WTC11 (cell line): ENCODE measurements around the gene GPLD1. TPM values are rescaled to one million over a fixed set of nuclear protein-coding genes. Genes with fewer than 3 reads are reported as not detected.

Source experiments
- ATAC-seq: fragments of 200-7000 bp; cut with Tn5 transposase; 2 replicates; pipeline ENCODE4 v1.10.0; 2021; ENCODE audit warnings: mild to moderate bottlenecking, moderate library complexity
- CTCF ChIA-PET: fragments of 300-600 bp; sonication (Branson Sonifier 250); formaldehyde crosslinking; loops from one replicate; lab custom pipeline; 2021; ENCODE audit warnings: antibody characterized with exemption; lab: Charles Lee
- POLR2A ChIA-PET: fragments of 350-600 bp; sonication (Branson Sonifier 250); formaldehyde crosslinking; loops from one replicate; lab custom pipeline; 2021; ENCODE audit warnings: antibody characterized with exemption; lab: Charles Lee
- DNase-seq: peaks from one replicate; pipeline ENCODE4 v3.0.0; 2021; ENCODE audit warnings: low spot score
- H3K27ac Mint-ChIP-seq: 2 replicates; pipeline ENCODE4 v1.8.0; 2021; ENCODE audit warnings: mixed read lengths
- H3K27me3 Mint-ChIP-seq: 2 replicates; pipeline ENCODE4 v1.8.0; 2021; ENCODE audit warnings: low read depth, mild to moderate bottlenecking, moderate library complexity, mixed read lengths
- H3K36me3 Mint-ChIP-seq: 2 replicates; pipeline ENCODE4 v1.8.0; 2021; ENCODE audit warnings: mixed read lengths
- H3K4me1 Mint-ChIP-seq: 2 replicates; pipeline ENCODE4 v1.8.0; 2022; ENCODE audit warnings: mixed read lengths
- H3K4me3 Mint-ChIP-seq: 2 replicates; pipeline ENCODE4 v1.8.0; 2021; ENCODE audit warnings: mild to moderate bottlenecking, moderate library complexity, mixed read lengths
- H3K9me3 Mint-ChIP-seq: 2 replicates; pipeline ENCODE4 v1.8.0; 2021; ENCODE audit warnings: mixed read lengths
- ATF1 ChIP-seq: sonication (generic); formaldehyde crosslinking; IDR thresholded peaks from 2 replicates; pipeline ENCODE4 v1.8.1; 2023; ENCODE audit warnings: mild to moderate bottlenecking, moderate library complexity, missing genetic modification reagents
- CTCF ChIP-seq: fragments of 200-600 bp; IDR thresholded peaks from 2 replicates; pipeline ENCODE4 v1.8.0; 2022; ENCODE audit warnings: antibody characterized with exemption
- ELF4 ChIP-seq: sonication (generic); formaldehyde crosslinking; IDR thresholded peaks from 2 replicates; pipeline ENCODE4 v1.8.1; 2022; ENCODE audit warnings: low read depth, mild to moderate bottlenecking, moderate library complexity, missing genetic modification reagents
- EMX1 ChIP-seq: fragments of 250-450 bp; sonication (Bioruptor Pico); IDR thresholded peaks from 2 replicates; pipeline ENCODE4 v1.8.0; 2021; ENCODE audit warnings: mild to moderate bottlenecking
- ETV6 ChIP-seq: sonication (generic); formaldehyde crosslinking; IDR thresholded peaks from 2 replicates; pipeline ENCODE4 v1.8.1; 2022; ENCODE audit warnings: mild to moderate bottlenecking, missing genetic modification reagents
- FOXJ3 ChIP-seq: sonication (generic); formaldehyde crosslinking; IDR thresholded peaks from 2 replicates; pipeline ENCODE4 v1.9.0; 2021; ENCODE audit warnings: missing genetic modification reagents, mild to moderate bottlenecking, borderline replicate concordance
- FOXP1 ChIP-seq: sonication (generic); formaldehyde crosslinking; IDR thresholded peaks from 2 replicates; pipeline ENCODE4 v1.8.0; 2022; ENCODE audit warnings: missing genetic modification reagents, mild to moderate bottlenecking, moderate library complexity, borderline replicate concordance
- IRF1 ChIP-seq: sonication (generic); formaldehyde crosslinking; IDR thresholded peaks from 2 replicates; pipeline ENCODE4 v1.8.0; 2023; ENCODE audit warnings: missing genetic modification reagents
- JUN ChIP-seq: sonication (generic); formaldehyde crosslinking; IDR thresholded peaks from 2 replicates; pipeline ENCODE4 v1.8.0; 2023; ENCODE audit warnings: mild to moderate bottlenecking, missing genetic modification reagents
- MLX ChIP-seq: sonication (generic); formaldehyde crosslinking; IDR thresholded peaks from 2 replicates; pipeline ENCODE4 v1.8.1; 2023; ENCODE audit warnings: mild to moderate bottlenecking, missing genetic modification reagents, moderate library complexity
- PRRX2 ChIP-seq: fragments of 250-450 bp; sonication (Bioruptor Pico); IDR thresholded peaks from 2 replicates; pipeline ENCODE4 v1.8.0; 2021; ENCODE audit warnings: mild to moderate bottlenecking
- SMAD3 ChIP-seq: sonication (generic); formaldehyde crosslinking; IDR thresholded peaks from 2 replicates; pipeline ENCODE4 v1.8.0; 2022; ENCODE audit warnings: missing genetic modification reagents, mild to moderate bottlenecking, borderline replicate concordance
- SOX15 ChIP-seq: fragments of 250-450 bp; sonication (Bioruptor Pico); IDR thresholded peaks from 2 replicates; pipeline ENCODE4 v1.9.0; 2021; ENCODE audit warnings: mild to moderate bottlenecking
- TEAD4 ChIP-seq: sonication (generic); formaldehyde crosslinking; IDR thresholded peaks from 2 replicates; pipeline ENCODE4 v1.8.0; 2022; ENCODE audit warnings: mild to moderate bottlenecking, missing genetic modification reagents
- ZNF121 ChIP-seq: sonication (generic); formaldehyde crosslinking; IDR thresholded peaks from 2 replicates; pipeline ENCODE4 v1.8.0; 2023; ENCODE audit warnings: missing genetic modification reagents
- ZNF138 ChIP-seq: sonication (generic); formaldehyde crosslinking; conservative IDR thresholded peaks from 2 replicates; pipeline ENCODE4 v1.8.1; 2022; ENCODE audit warnings: mild to moderate bottlenecking, moderate library complexity, missing genetic modification reagents
- ZNF263 ChIP-seq: sonication (generic); formaldehyde crosslinking; IDR thresholded peaks from 2 replicates; pipeline ENCODE4 v1.8.1; 2022; ENCODE audit warnings: low read depth, mild to moderate bottlenecking, moderate library complexity, missing genetic modification reagents
- total RNA-seq: library from RNA; stranded (reverse); gene quantifications from 3 replicates; pipeline ENCODE4 v1.2.3, GENCODE V29; 2021
- TF ChIP-seq, protein P1 (sequence below): fragments of 250-450 bp; sonication (Bioruptor Pico); IDR thresholded peaks from 2 replicates; pipeline ENCODE4 v2.1.2; 2022; ENCODE audit warnings: mild to moderate bottlenecking, moderate library complexity
- TF ChIP-seq, protein P2 (sequence below): fragments of 250-450 bp; sonication (Bioruptor Pico); IDR thresholded peaks from 2 replicates; pipeline ENCODE4 v1.9.0; 2021; ENCODE audit warnings: moderate library complexity, mild to moderate bottlenecking, inconsistent platforms, borderline replicate concordance
- TF ChIP-seq, protein P3 (sequence below): fragments of 250-450 bp; sonication (Bioruptor Pico); IDR thresholded peaks from 2 replicates; pipeline ENCODE4 v1.9.0; 2021; ENCODE audit warnings: mild to moderate bottlenecking
- TF ChIP-seq, protein P4 (sequence below): sonication (generic); formaldehyde crosslinking; IDR thresholded peaks from 2 replicates; pipeline ENCODE4 v1.8.1; 2023; ENCODE audit warnings: mild to moderate bottlenecking, missing genetic modification reagents
- TF ChIP-seq, protein P5 (sequence below): sonication (generic); formaldehyde crosslinking; IDR thresholded peaks from 2 replicates; pipeline ENCODE4 v1.8.1; 2022; ENCODE audit warnings: mild to moderate bottlenecking, moderate library complexity, missing genetic modification reagents

Gene GPLD1
- total RNA-seq, 1 experiment from 2014 or later, result 8.4 TPM

GRCh38 chr6:24432611-24433010 is 56.8 kb downstream of the GPLD1 start (continued):
- TF ChIP-seq, protein P1, sequence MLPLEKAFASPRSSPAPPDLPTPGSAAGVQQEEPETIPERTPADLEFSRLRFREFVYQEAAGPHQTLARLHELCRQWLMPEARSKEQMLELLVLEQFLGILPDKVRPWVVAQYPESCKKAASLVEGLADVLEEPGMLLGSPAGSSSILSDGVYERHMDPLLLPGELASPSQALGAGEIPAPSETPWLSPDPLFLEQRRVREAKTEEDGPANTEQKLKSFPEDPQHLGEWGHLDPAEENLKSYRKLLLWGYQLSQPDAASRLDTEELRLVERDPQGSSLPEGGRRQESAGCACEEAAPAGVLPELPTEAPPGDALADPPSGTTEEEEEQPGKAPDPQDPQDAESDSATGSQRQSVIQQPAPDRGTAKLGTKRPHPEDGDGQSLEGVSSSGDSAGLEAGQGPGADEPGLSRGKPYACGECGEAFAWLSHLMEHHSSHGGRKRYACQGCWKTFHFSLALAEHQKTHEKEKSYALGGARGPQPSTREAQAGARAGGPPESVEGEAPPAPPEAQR (CRISPR knock-in tag), result no peak
- TF ChIP-seq, protein P2, sequence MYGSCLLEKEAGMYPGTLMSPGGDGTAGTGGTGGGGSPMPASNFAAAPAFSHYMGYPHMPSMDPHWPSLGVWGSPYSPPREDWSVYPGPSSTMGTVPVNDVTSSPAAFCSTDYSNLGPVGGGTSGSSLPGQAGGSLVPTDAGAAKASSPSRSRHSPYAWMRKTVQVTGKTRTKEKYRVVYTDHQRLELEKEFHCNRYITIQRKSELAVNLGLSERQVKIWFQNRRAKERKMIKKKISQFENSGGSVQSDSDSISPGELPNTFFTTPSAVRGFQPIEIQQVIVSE, result no peak
- TF ChIP-seq PRRX2 (CRISPR knock-in tag) (no peak), ETV6 (CRISPR knock-in tag) (no peak), ZNF138 (CRISPR knock-in tag) (no peak), TEAD4 (CRISPR knock-in tag) (no peak), FOXP1 (CRISPR knock-in tag) (no peak)

DNA sequence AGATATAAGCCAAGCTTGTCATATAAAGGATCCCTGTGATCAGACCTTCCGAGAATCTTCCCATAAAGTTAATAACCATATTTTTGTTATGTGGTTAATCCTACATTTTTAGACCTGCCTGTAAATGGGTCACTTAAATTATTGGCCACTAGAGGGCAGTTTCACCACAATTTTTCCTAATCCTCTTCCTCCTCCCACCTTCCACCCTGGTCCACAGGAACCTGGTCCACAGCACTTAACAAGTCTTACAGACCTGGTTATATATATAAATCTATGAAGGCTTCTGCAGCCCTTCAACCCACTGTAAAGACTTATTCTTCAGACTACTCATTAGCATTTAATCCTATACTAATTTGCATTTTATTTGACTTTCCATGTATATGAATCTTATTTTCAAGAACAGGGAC is 58.3 kb downstream of the GPLD1 start:
- no peak overlapping the region for H3K27ac Mint-ChIP-seq
- POLR2A ChIA-PET, result no interaction called here
- H3K4me1 Mint-ChIP-seq, result no peaks in the 10 kb centered on the region
- no peak for DNase-seq
- CTCF ChIA-PET, result interaction anchor here (0.9 to 1.8 kb wide), 4 partner anchors 10 to 90 kb away, joined by 4 to 10 read pairs (median 6); partner anchors contain the start of gene ALDH5A1
- H3K4me3 Mint-ChIP-seq, result no peak overlapping the region
- no peaks in the 10 kb centered on the region for H3K9me3 Mint-ChIP-seq
- no peak for TF ChIP-seq ELF4 (CRISPR knock-in tag)
- TF ChIP-seq, protein P3, sequence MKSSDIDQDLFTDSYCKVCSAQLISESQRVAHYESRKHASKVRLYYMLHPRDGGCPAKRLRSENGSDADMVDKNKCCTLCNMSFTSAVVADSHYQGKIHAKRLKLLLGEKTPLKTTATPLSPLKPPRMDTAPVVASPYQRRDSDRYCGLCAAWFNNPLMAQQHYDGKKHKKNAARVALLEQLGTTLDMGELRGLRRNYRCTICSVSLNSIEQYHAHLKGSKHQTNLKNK (CRISPR knock-in tag), result no peak
- TF ChIP-seq CTCF, result 0 out of 2 replicates have a peak, but pooled peaks have one; percentile 42
- TF ChIP-seq, protein P4, sequence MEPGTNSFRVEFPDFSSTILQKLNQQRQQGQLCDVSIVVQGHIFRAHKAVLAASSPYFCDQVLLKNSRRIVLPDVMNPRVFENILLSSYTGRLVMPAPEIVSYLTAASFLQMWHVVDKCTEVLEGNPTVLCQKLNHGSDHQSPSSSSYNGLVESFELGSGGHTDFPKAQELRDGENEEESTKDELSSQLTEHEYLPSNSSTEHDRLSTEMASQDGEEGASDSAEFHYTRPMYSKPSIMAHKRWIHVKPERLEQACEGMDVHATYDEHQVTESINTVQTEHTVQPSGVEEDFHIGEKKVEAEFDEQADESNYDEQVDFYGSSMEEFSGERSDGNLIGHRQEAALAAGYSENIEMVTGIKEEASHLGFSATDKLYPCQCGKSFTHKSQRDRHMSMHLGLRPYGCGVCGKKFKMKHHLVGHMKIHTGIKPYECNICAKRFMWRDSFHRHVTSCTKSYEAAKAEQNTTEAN, result no peak
- TF ChIP-seq IRF1 (CRISPR knock-in tag), result no peak
- no peak for TF ChIP-seq SMAD3 (CRISPR knock-in tag)
- TF ChIP-seq, all 79 proteins: peak for 1
- Mint-ChIP-seq H3K27me3 (no peaks in the 10 kb centered on the region), H3K36me3 (peaks cover 9% of the 10 kb centered on the region)
- ATAC-seq, result peak; percentile 40; the same call in 1 of the 2 replicates

- no peak for ATAC-seq
- no peak for TF ChIP-seq FOXP1 (CRISPR knock-in tag)
- no peak for TF ChIP-seq EMX1 (CRISPR knock-in tag)
- no peak for TF ChIP-seq JUN
- TF ChIP-seq ATF1 (CRISPR knock-in tag), result no peak
- no peak for TF ChIP-seq ZNF263 (CRISPR knock-in tag)
- TF ChIP-seq, protein P5, sequence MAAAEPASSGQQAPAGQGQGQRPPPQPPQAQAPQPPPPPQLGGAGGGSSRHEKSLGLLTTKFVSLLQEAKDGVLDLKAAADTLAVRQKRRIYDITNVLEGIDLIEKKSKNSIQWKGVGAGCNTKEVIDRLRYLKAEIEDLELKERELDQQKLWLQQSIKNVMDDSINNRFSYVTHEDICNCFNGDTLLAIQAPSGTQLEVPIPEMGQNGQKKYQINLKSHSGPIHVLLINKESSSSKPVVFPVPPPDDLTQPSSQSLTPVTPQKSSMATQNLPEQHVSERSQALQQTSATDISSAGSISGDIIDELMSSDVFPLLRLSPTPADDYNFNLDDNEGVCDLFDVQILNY (CRISPR knock-in tag), result no peak
- no peak for TF ChIP-seq ZNF121
- TF ChIP-seq SOX15, result no peak
- TF ChIP-seq ZNF138 (CRISPR knock-in tag), result no peak
- TF ChIP-seq FOXJ3 (CRISPR knock-in tag), result no peak
- no peak for TF ChIP-seq MLX (CRISPR knock-in tag)
Observed at GRCh38 chr6:24430086-24430485, 59.3 kb downstream of the GPLD1 start.

More at GRCh38 chr6:24430086-24430485, 59.3 kb downstream of the GPLD1 start:
- peaks cover 13% of the 10 kb centered on the region for H3K36me3 Mint-ChIP-seq
- no peak overlapping the region for H3K4me3 Mint-ChIP-seq
- H3K9me3 Mint-ChIP-seq, result no peaks in the 10 kb centered on the region
- H3K27me3 Mint-ChIP-seq, result no peaks in the 10 kb centered on the region
- no peak overlapping the region for H3K27ac Mint-ChIP-seq
- CTCF ChIA-PET, result interaction anchor here (0.6 to 1.8 kb wide), 9 partner anchors 9 to 151 kb away, joined by 3 to 10 read pairs (median 5); partner anchors contain the start of gene ALDH5A1
- H3K4me1 Mint-ChIP-seq, result no peaks in the 10 kb centered on the region
- POLR2A ChIA-PET, result no interaction called here
- no peak for DNase-seq
